Thyroid gland (tissue), 4 donors: ENCODE data around the gene IFI44. TPM values are rescaled to one million over a fixed set of nuclear protein-coding genes. Genes with fewer than 3 reads are reported as not detected.

ENCODE experiments used
- DNase-seq, 2 donors: peaks; one replicate each; pipeline ENCODE4 v3.0.0-alpha.2; 2019
- H3K27ac ChIP-seq, 3 donors: fragments of 200-600 bp; sonication (generic); 1 replicate in 2 of 3; 2 replicates in 1 of 3; pipeline ENCODE4 v1.5.1; 2016 to 2019; ENCODE audit warnings: mild to moderate bottlenecking in 1 of 3, moderate library complexity in 1 of 3
- H3K27me3 ChIP-seq: fragments of 200-600 bp; sonication (generic); one replicate; pipeline ENCODE4 v1.5.1; 2019
- H3K36me3 ChIP-seq, 2 donors: fragments of 200-600 bp; sonication (generic); one replicate each; pipeline ENCODE4 v1.5.1; 2016 to 2019
- H3K4me1 ChIP-seq, 2 donors: fragments of 200-600 bp; sonication (generic); one replicate each; pipeline ENCODE4 v1.5.1; 2017 to 2019
- H3K4me3 ChIP-seq, 3 donors: fragments of 200-600 bp; sonication (generic); replicated peaks in 1 of 3; 1 replicate in 2 of 3; 2 replicates in 1 of 3; pipeline ENCODE4 v1.5.1; 2016; ENCODE audit warnings: mild to moderate bottlenecking in 1 of 3
- H3K9me3 ChIP-seq: fragments of 200-600 bp; sonication (generic); one replicate; pipeline ENCODE4 v1.5.1; 2017
- CTCF ChIP-seq, 6 experiments: fragments of 200-600 bp in 3 of 6; fragments of 450-650 bp in 3 of 6; sonication (generic) in 3 of 6; IDR thresholded peaks; one replicate each; pipeline ENCODE4 v1.5.1; 2016 to 2019; ENCODE audit warnings: antibody characterized with exemption in 6 of 6, mild to moderate bottlenecking in 2 of 6, inconsistent platforms in 1 of 6, moderate library complexity in 1 of 6
- POLR2A ChIP-seq, 2 donors: fragments of 450-650 bp; IDR thresholded peaks; one replicate each; pipeline ENCODE4 v1.6.1; 2017; ENCODE audit warnings: antibody characterized with exemption in 2 of 2, mild to moderate bottlenecking in 2 of 2, moderate library complexity in 1 of 2
- WGBS, 2 donors: methylation state at CpG; one replicate each; pipeline ENCODE4 v1.1.5; 2017; 5-methylcytosine and 5-hydroxymethylcytosine counted together
- intact Hi-C: fragments of 100-400 bp; cut with DNase I; formaldehyde crosslinking; loops from one replicate; pipeline ENCODE4 v1.15.1; 2023
- total RNA-seq, 4 donors: library from RNA; depleted of rRNA; stranded (reverse); fragments of >200 nt; gene quantifications; one replicate each; pipeline ENCODE4 v1.2.3, GENCODE V29; 2016

IFI44 gene
- total RNA-seq, 4 donors from 2014 or later: 23.5 to 58.7 (median 34.8) TPM

- H3K27me3 ChIP-seq: no peaks in the 10 kb centered on the region
- H3K27ac ChIP-seq: no peak overlapping the region
- no peak overlapping the region for H3K4me3 ChIP-seq
- no peaks in the 10 kb centered on the region for H3K9me3 ChIP-seq
- no peak for TF ChIP-seq CTCF (IDR thresholded peaks at IDR 0.05)
- no peak for TF ChIP-seq POLR2A (IDR thresholded peaks at IDR 0.05)
- intact Hi-C loops: no loop called here
- no peaks in the 10 kb centered on the region for H3K36me3 ChIP-seq
- 74 to 95% methylated on average over 2 of the region's 2 CpGs for WGBS, 2 donors
- no peak for DNase-seq
- H3K4me1 ChIP-seq: no peaks in the 10 kb centered on the region
Observed at GRCh38 chr1:78630600-78630999, 19.0 kb upstream of the IFI44 start.

GRCh38 chr1:78633209-78633608 lies 16.4 kb upstream of the IFI44 start:
- H3K27ac ChIP-seq: no peak overlapping the region
- DNase-seq: no peak
- WGBS, 2 donors: 89 to 95% methylated on average over 4 of the region's 4 CpGs
- no peaks in the 10 kb centered on the region for H3K27me3 ChIP-seq
- H3K4me1 ChIP-seq: no peaks in the 10 kb centered on the region
- intact Hi-C loops: no loop called here
- H3K9me3 ChIP-seq: no peaks in the 10 kb centered on the region
- H3K4me3 ChIP-seq: no peak overlapping the region
- TF ChIP-seq CTCF (IDR thresholded peaks at IDR 0.05) (no peak), POLR2A (IDR thresholded peaks at IDR 0.05) (no peak)
- no peaks in the 10 kb centered on the region for H3K36me3 ChIP-seq

- no peak for TF ChIP-seq CTCF (IDR thresholded peaks at IDR 0.05)
- no peak for TF ChIP-seq POLR2A (IDR thresholded peaks at IDR 0.05)
- 83 to 88% methylated on average over 1 of the region's 1 CpG for WGBS, 2 donors
- H3K27me3 ChIP-seq: no peaks in the 10 kb centered on the region
- no peaks in the 10 kb centered on the region for H3K9me3 ChIP-seq
- H3K4me3 ChIP-seq: no peak overlapping the region
- DNase-seq: no peak
- H3K4me1 ChIP-seq: no peaks in the 10 kb centered on the region
- intact Hi-C loops: no loop called here
- H3K27ac ChIP-seq: no peak overlapping the region
- no peaks in the 10 kb centered on the region for H3K36me3 ChIP-seq
Observed at GRCh38 chr1:78640462-78640861, 9.2 kb upstream of the IFI44 start.

GRCh38 chr1:78641558-78641957 lies 8.1 kb upstream of the IFI44 start:
- Histone ChIP-seq H3K4me3 (no peak overlapping the region), H3K36me3 (no peaks in the 10 kb centered on the region), H3K27me3 (no peaks in the 10 kb centered on the region), H3K4me1 (no peaks in the 10 kb centered on the region), H3K9me3 (no peaks in the 10 kb centered on the region), H3K27ac (no peak overlapping the region)
- WGBS, 2 donors: 97 to 98% methylated on average over 4 of the region's 4 CpGs
- no peak for DNase-seq
- intact Hi-C loops: no loop called here
- TF ChIP-seq CTCF (IDR thresholded peaks at IDR 0.05): no peak
- TF ChIP-seq POLR2A (IDR thresholded peaks at IDR 0.05): no peak

- no peaks in the 10 kb centered on the region for H3K36me3 ChIP-seq
- TF ChIP-seq POLR2A (IDR thresholded peaks at IDR 0.05): no peak
- TF ChIP-seq CTCF (IDR thresholded peaks at IDR 0.05): no peak
- no peaks in the 10 kb centered on the region for H3K27me3 ChIP-seq
- no peaks in the 10 kb centered on the region for H3K9me3 ChIP-seq
- intact Hi-C loops: no loop called here
- WGBS, 2 donors: 56 to 67% methylated on average over 1 of the region's 1 CpG
- H3K27ac ChIP-seq: no peak overlapping the region
- no peak overlapping the region for H3K4me3 ChIP-seq
- peaks cover 6 to 7% of the 10 kb centered on the region in 2 donors for H3K4me1 ChIP-seq
- DNase-seq: no peak
Observed at GRCh38 chr1:78645723-78646122, 3.9 kb upstream of the IFI44 start.
